ENCODE results near the gene PLAAT5. TPM values are rescaled to one million over a fixed set of nuclear protein-coding genes. Genes with fewer than 3 reads are reported as not detected.

Gene PLAAT5
- total and polyA plus RNA-seq, 2 donors (not counting 3 experiments of a cell fraction or from before 2014, with no cell fraction given), result not detected

- DNase-seq (ENCODE audit: low read depth, low spot score) (no peak), FAIRE-seq (no peak)
- Histone ChIP-seq H3K36me3 (ENCODE audit: control insufficient read depth in 2 of 2, extremely low read depth in 1 of 2, insufficient read depth in 2 of 2, low read length in 2 of 2) (no peaks in the 10 kb centered on the region), H3K27ac (ENCODE audit: insufficient read depth, low read depth, low read length) (no peak overlapping the region), H3K79me2 (ENCODE audit: control insufficient read depth, insufficient read depth, low read length) (no peaks in the 10 kb centered on the region), H3K4me2 (ENCODE audit: insufficient read depth, low read length) (no peak overlapping the region), H3K9me1 (replicated peaks; ENCODE audit: control insufficient read depth, extremely low read depth, insufficient read depth, low read length) (no peaks in the 10 kb centered on the region), H3K27me3 (ENCODE audit: control insufficient read depth in 2 of 2, insufficient read depth in 2 of 2, low read length in 2 of 2) (peaks cover 0 to 18% of the 10 kb centered on the region in 2 experiments), H3K9ac (replicated peaks; ENCODE audit: extremely low read depth, insufficient read depth, low read length) (no peak overlapping the region), H3K4me3 (replicated peaks in 1 of 3; ENCODE audit: insufficient read depth in 1 of 3, low read depth in 1 of 3, low read length in 3 of 3) (no peak overlapping the region), H4K20me1 (replicated peaks; ENCODE audit: control insufficient read depth, extremely low read depth, insufficient read depth, low read length) (no peaks in the 10 kb centered on the region), H3K9me3 (replicated peaks; ENCODE audit: control insufficient read depth, insufficient read depth, low read length) (no peaks in the 10 kb centered on the region), H3K4me1 (ENCODE audit: control insufficient read depth, extremely low read depth, insufficient read depth, low read length) (no peaks in the 10 kb centered on the region), H2AFZ (ENCODE audit: low read depth, low read length) (no peak overlapping the region)
- BruUV-seq (replicated peaks), result no TSS peak
- POLR2A ChIA-PET, result no interaction called here
- intact Hi-C loops (cut with micrococcal nuclease), result no loop called here
- dilution Hi-C loops (cut with MboI; ENCODE audit: extremely low pct_ligation_motif_present, low sequenced_read_pairs), result no loop called here
- CTCF ChIA-PET, result no interaction called here
- TF ChIP-seq CTCF (IDR thresholded peaks at IDR 0.05; ENCODE audit: extremely low read depth in 1 of 2, insufficient read depth in 1 of 2, low read depth in 1 of 2, low read length in 2 of 2) (no peak), EZH2 (IDR thresholded peaks at IDR 0.05; ENCODE audit: borderline replicate concordance, low read depth, low read length, severe bottlenecking) (no peak), FOS (IDR thresholded peaks at IDR 0.05; ENCODE audit: borderline replicate concordance, insufficient read depth, low read length) (no peak), GATA2 (IDR thresholded peaks at IDR 0.05; ENCODE audit: insufficient read depth, insufficient read length, low read depth, low read length) (no peak), POLR2A (IDR thresholded peaks at IDR 0.05; ENCODE audit: low read depth, low read length) (no peak), MAX (IDR thresholded peaks at IDR 0.05; ENCODE audit: insufficient read depth, insufficient read length) (no peak), POLR2AphosphoS5 (IDR thresholded peaks at IDR 0.05; ENCODE audit: insufficient read depth, low read depth, low read length) (no peak), JUN (IDR thresholded peaks at IDR 0.05; ENCODE audit: borderline replicate concordance, insufficient read depth, insufficient read length, low read depth) (no peak), MYC (IDR thresholded peaks at IDR 0.05; ENCODE audit: low read depth, low read length) (no peak)
These were observed 11.4 kb upstream of the PLAAT5 start for GRCh38 chr11:63502252-63502820.
